Fibroblast of skin of left biceps (primary cell): ENCODE measurements around the gene AKR1A1.

Source experiments
- DNase-seq, 2 experiments: peaks; one replicate each; pipeline ENCODE4 v3.0.0-alpha.2; 2013; ENCODE audit warnings: low read depth in 2 of 2

Gene AKR1A1

GRCh38 chr1:45615885-45616284 lies 65.3 kb downstream of the AKR1A1 start:
- DNase-seq, result no peak

- no peak for DNase-seq
Measured at GRCh38 chr1:45617618-45618017, 67.0 kb downstream of the AKR1A1 start.

GRCh38 chr1:45619149-45619921 lies 68.7 kb downstream of the AKR1A1 start:
- no peak for DNase-seq
